GM19395 (cell line): ENCODE measurements around the gene NRGN.
"Not testable (repeated sequence)": the region's sequence is repeated elsewhere in the genome, so short reads cannot be mapped to it uniquely, and the experiment has no call there.

Experiments used
- ATAC-seq: cut with Tn5 transposase; IDR thresholded peaks from one replicate; pipeline ENCODE4 v1.9.1; 2021; ENCODE audit warnings: mild to moderate bottlenecking, moderate library complexity; ENCODE audit not compliant: unreplicated experiment

Gene NRGN

GRCh38 chr11:124756033-124756752 is 16.5 kb downstream of the NRGN start:
- ATAC-seq: no peak

GRCh38 chr11:124756753-124757227 is 17.0 kb downstream of the NRGN start:
- no peak for ATAC-seq

DNA sequence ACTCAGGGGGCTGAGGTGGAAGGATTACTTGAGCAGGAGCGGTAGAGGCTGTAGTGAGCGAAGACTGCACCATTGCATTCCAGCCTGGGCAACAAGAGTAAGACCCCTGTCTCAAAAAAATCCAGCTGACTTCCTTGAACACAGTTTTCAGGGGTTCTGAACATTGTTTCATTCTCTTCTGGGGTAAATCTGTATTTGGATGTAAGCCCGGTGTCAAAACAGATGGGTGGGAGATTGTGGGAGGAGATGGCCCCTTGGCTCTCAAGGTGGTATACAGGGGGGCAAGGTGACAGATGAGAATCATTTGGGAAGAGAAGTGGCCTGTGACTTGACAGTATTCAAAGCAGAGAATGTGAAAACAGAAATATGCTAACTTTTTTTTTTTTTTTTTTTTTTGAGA is 17.6 kb downstream of the NRGN start:
- ATAC-seq: no peak

DNA sequence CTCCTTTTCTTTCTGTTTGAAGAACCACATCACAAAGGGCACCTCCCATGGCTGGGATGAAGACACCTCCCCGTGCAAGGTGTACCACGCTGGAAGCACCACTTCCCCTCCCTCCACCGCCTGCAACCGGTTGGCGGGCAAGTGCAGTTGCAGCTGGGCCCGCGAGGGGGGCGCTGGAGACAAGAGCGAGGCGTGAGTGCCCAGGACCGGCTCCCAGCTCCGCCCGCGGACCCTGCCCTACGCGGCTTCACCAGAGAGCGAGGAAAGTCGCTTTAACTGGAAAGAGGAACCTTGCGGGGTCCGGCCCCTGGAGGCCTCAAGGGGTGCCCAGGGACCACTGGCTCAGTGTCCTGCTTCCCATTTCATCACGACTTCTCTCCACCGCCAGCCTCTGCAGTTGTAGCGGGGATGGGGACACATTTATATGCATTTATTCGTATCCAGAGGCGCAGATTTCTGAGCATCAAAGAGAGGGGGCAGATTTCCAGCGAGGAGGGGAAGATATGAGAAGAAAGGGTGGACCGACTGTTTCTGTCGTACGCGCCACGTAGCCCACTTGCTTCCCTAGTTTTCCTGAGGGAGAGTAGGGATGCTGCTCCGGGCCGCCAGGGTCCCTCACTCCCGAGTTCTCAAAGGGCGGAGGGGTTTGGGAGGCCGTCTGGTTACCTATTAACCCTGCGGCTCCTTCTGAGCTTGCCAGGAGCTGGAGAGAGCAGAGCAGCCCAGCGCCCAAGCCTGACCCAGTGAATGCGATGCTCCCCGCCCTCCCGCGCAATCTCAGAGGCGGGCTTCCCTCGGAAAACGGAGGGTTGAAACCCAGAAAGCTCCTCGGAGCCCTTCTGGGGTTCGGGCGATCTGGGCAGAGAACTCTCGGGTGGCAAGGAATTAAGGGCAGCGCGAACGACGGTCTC is 18.9 kb downstream of the NRGN start:
- peak; percentile 47 for ATAC-seq

DNA sequence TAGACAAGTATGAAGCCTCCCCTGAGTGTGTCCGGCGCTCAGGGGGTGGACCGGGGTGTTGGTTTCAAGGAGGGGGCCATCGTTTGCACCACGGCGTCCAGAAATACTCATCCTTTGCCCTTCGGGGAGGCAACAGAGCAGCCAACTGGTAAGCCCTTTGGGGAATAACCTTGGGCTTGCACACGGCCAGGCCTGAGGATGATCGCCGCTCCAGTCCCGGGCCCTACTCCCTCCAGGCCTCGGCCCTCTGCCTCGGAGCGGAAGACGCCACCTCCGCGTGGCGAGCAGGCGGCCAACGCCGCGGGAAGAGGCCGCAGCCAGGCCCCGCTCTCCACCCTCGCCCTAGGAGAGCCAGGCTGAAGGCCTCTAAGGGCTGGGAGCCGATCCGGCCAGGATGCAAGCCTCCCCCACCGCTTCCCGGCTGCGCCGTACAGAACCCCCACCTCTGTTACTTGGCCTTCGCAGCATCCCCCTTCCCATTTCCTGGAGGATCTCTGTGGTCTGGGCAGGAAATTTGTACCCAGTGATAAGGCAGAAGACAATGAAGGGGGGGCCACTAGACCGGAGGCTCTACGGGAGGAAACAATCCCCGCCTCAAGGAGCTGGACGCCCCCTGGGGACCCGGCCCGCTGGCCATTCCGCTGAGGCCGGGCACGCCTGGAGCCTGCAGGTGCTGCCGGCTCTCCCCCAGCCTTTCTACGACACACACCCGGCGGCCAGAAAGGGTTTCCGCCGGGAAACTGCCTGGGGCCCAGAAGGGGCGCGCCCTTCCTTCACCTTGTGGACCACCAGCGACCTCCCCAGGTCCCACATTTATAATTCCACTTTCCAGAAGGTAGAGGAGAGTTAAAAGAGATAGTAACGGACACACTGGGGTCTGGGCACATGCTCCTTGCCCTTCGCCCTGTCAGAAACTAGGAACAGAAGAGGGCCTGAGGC is 19.8 kb downstream of the NRGN start:
- peak; percentile 13 for ATAC-seq

GRCh38 chr11:124760205-124760652 is 20.5 kb downstream of the NRGN start:
- ATAC-seq: peak; percentile 33

DNA sequence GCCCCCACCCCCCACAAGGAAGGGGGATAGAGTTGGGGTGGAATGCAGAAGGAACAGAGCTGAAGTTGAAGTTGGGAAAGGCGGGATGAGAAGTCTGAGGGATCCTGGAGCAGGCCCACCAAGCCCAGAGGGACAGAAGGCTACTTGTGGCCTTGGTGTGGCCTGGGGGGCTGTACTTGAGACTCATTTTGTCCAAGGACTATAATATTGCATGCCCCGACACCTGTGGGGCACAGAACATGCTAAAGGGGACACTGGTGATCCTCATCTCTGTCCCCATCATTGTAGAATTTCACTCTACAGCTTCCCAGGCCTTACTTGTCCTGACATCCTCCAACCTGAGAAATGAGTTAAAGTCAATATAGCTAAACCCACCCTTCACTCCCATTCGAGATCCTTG is 21.1 kb downstream of the NRGN start:
- no peak for ATAC-seq

GRCh38 chr11:124761301-124762104 is 21.8 kb downstream of the NRGN start:
- no peak for ATAC-seq

- peak; percentile 56 for ATAC-seq
Measured at GRCh38 chr11:124762105-124762623, 22.4 kb downstream of the NRGN start, which contains the start of gene ESAM. Gene ESAM (minus strand): TSS chr11:124762290. CDS start chr11:124762154, 136 bp downstream.

GRCh38 chr11:124762624-124763155 is 22.9 kb downstream of the NRGN start:
- peak; percentile 16 for ATAC-seq

- peak; percentile 29 for ATAC-seq
Measured at GRCh38 chr11:124763156-124763947, 23.6 kb downstream of the NRGN start.

DNA sequence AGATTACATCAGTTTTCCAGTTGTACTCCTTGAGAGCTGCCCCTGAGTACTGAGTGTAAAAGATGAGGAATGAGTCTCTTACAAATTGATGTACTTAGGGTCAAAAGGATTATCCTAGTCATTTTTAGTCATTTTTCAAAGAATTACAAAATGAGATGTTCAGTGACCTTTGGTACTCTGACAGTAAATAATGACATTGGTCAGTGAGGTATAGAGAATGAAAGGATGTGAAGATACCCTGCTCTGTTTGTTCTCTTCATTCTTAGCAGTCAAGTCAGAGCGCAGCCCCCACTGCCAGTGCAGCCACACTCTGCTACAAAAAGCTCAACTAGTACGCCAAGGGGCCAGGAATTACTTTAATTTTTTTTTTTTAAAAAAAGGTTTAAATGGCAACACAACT is 26.4 kb downstream of the NRGN start:
- ATAC-seq: no peak

- no peak for ATAC-seq
Measured at GRCh38 chr11:124768914-124769313, 29.2 kb downstream of the NRGN start.

DNA sequence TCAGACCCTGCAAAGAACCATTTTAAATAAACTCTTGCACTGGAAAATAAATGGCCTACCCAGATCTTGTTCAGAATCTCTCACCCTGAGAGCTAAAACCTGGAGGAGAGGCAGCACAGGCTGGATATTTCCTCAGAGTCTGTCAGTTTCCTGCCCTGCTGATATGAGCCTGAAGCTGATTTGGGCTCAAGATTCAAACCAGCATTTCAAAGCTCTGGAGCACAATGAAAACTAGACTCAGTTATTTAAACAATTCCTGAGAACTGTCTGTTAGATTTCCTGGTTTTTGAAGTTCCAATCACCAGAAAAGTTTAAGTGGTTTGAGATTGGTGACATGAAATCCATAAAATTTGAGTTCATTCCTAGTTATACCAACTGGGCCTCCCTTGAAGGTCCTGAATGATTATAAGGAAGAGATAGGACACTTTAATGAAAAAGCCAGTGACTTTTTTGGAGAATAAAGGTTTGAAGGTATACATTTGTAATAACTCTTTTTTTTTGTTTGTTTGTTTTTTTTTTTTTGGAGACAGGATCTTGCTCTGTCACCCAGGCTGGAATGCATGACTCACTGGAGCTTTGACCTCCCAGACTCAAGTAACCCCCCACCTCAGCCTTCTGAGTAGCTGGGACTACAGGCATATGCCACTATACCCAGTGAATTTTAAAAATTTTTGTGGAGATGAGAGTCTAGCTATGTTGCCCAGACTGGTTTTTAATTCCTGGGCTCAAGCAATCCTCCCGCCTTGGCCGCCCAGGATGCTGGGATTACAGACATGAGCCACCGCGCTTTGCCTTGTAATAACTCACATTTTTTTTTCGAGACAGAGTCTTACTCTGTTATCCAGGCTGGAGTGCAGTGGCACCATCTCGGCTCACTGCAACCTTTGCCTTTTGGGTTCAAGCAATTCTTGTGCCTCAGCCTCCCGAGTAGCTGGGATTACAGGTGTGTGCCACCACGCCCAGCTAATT is 30.3 kb downstream of the NRGN start:
- ATAC-seq: no peak

GRCh38 chr11:124770959-124771358 is 31.2 kb downstream of the NRGN start:
- not testable (repeated sequence) for ATAC-seq

DNA sequence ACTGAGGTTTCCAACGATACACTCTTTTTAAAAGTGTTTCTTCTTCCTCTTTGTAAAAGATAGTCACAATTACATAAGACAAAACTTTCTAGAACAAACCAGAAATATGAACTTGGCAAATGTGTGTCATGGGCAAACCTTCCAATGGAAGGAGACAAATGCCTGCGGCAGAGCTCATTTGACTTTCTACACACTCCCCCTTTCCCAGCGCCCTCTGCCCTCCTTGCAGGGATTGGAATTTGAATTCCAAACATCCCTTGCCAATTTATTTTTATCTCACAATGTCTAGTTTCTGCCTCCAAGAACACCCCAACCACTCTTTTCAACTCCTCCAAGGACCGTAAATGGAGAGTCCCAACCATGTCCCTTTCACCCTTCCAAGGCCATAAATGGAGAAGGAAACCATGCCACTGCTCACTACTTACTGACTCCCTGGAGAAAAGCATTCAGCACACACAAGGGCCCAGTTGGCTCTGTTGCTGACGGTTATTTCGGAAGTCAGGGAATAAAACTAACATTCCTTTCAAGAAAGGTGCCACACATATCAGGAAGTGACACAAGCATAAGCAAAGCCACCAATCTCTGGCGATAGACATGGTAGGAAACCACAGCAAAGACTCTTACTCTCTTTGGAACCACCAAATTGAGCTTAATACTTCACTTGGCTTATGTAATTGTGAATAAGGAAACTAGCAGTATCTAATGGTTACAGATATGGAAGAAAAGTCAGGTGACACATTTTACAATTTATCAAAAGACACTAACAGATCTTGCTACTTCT is 37.3 kb downstream of the NRGN start:
- ATAC-seq: no peak

GRCh38 chr11:124778281-124778680 is 38.5 kb downstream of the NRGN start:
- ATAC-seq: no peak
